NAMALWA (cell line): Measurements from ENCODE around the gene ELF4.

ENCODE experiments used
- DNase-seq: peaks from one replicate; pipeline ENCODE4 v3.0.0-alpha.2; 2015; ENCODE audit warnings: low spot score

ELF4 gene

GRCh38 chrX:130083656-130084382, 26.5 kb downstream of the ELF4 start:
- DNase-seq = peak; percentile 44

- no peak for DNase-seq
These were observed 27.2 kb downstream of the ELF4 start for GRCh38 chrX:130083107-130083490.

- peak; percentile 79 for DNase-seq
These were observed 27.8 kb downstream of the ELF4 start for GRCh38 chrX:130082244-130083106.

GRCh38 chrX:130081421-130082045, 28.8 kb downstream of the ELF4 start:
- no peak for DNase-seq

GRCh38 chrX:130080791-130081367, 29.4 kb downstream of the ELF4 start:
- DNase-seq = no peak

GRCh38 chrX:130079824-130080406, 30.4 kb downstream of the ELF4 start:
- peak; percentile 69 for DNase-seq

GRCh38 chrX:130075777-130076176, 34.5 kb downstream of the ELF4 start:
- DNase-seq = no peak

- DNase-seq = no peak
These were observed 38.0 kb downstream of the ELF4 start for GRCh38 chrX:130072345-130072740.

- DNase-seq = no peak
These were observed 38.5 kb downstream of the ELF4 start for GRCh38 chrX:130071611-130072344.

GRCh38 chrX:130066975-130067615, 43.2 kb downstream of the ELF4 start:
- no peak for DNase-seq

GRCh38 chrX:130060122-130061069, 49.9 kb downstream of the ELF4 start:
- DNase-seq = peak; percentile 76

- DNase-seq = no peak
These were observed 51.6 kb downstream of the ELF4 start for GRCh38 chrX:130058652-130059051.

GRCh38 chrX:130057209-130057608, 53.1 kb downstream of the ELF4 start:
- DNase-seq = no peak

GRCh38 chrX:130055899-130056298, 54.4 kb downstream of the ELF4 start:
- no peak for DNase-seq

- DNase-seq = no peak
These were observed 55.2 kb downstream of the ELF4 start for GRCh38 chrX:130055103-130055502.

- no peak for DNase-seq
These were observed 57.1 kb downstream of the ELF4 start for GRCh38 chrX:130053236-130053635.

GRCh38 chrX:130051176-130051845, 59.0 kb downstream of the ELF4 start:
- DNase-seq = no peak

GRCh38 chrX:130049821-130050220, 60.5 kb downstream of the ELF4 start:
- no peak for DNase-seq

GRCh38 chrX:130048686-130049222, 61.5 kb downstream of the ELF4 start:
- no peak for DNase-seq
